ENCODE data around the gene SIN3A.

The SIN3A gene

GRCh38 chr15:75380773-75381172, 70.7 kb downstream of the SIN3A start:
- no peak for DNase-seq (ENCODE audit: low spot score)

- DNase-seq (ENCODE audit: low spot score): no peak
These were observed 79.4 kb downstream of the SIN3A start for GRCh38 chr15:75371901-75372688.

- no peak for DNase-seq (ENCODE audit: low spot score)
These were observed 80.0 kb downstream of the SIN3A start for GRCh38 chr15:75371486-75371885.

GRCh38 chr15:75369897-75370581, 81.5 kb downstream of the SIN3A start:
- DNase-seq (ENCODE audit: low spot score): no peak

- no peak for DNase-seq (ENCODE audit: low spot score)
These were observed 82.7 kb downstream of the SIN3A start for GRCh38 chr15:75368689-75369239.

- peak; percentile 95 for DNase-seq (ENCODE audit: low spot score)
These were observed 83.4 kb downstream of the SIN3A start, which contains the start of gene MAN2C1 for GRCh38 chr15:75367913-75368688. TSS of gene MAN2C1 (minus strand) at chr15:75368607. CDS start at chr15:75368583, 24 bp downstream.

GRCh38 chr15:75367406-75367912, 84.0 kb downstream of the SIN3A start:
- no peak for DNase-seq (ENCODE audit: low spot score)

GRCh38 chr15:75367006-75367405, 84.5 kb downstream of the SIN3A start:
- no peak for DNase-seq (ENCODE audit: low spot score)

GRCh38 chr15:75366163-75366562, 85.3 kb downstream of the SIN3A start:
- DNase-seq (ENCODE audit: low spot score): no peak

- no peak for DNase-seq (ENCODE audit: low spot score)
These were observed 86.6 kb downstream of the SIN3A start for GRCh38 chr15:75364881-75365280.

GRCh38 chr15:75363786-75364185, 87.7 kb downstream of the SIN3A start:
- no peak for DNase-seq (ENCODE audit: low spot score)

- no peak for DNase-seq (ENCODE audit: low spot score)
These were observed 88.7 kb downstream of the SIN3A start for GRCh38 chr15:75362642-75363249.

- no peak for DNase-seq (ENCODE audit: low spot score)
These were observed 89.4 kb downstream of the SIN3A start for GRCh38 chr15:75361989-75362641.

- no peak for DNase-seq (ENCODE audit: low spot score)
These were observed 90.0 kb downstream of the SIN3A start for GRCh38 chr15:75361361-75361988.

- no peak for DNase-seq (ENCODE audit: low spot score)
These were observed 90.6 kb downstream of the SIN3A start for GRCh38 chr15:75360856-75361255.

GRCh38 chr15:75360391-75360790, 91.1 kb downstream of the SIN3A start:
- no peak for DNase-seq (ENCODE audit: low spot score)

GRCh38 chr15:75359537-75360250, 91.8 kb downstream of the SIN3A start:
- DNase-seq (ENCODE audit: low spot score): no peak

- no peak for DNase-seq (ENCODE audit: low spot score)
These were observed 92.5 kb downstream of the SIN3A start for GRCh38 chr15:75358771-75359536.

GRCh38 chr15:75357976-75358673, 93.4 kb downstream of the SIN3A start:
- no peak for DNase-seq (ENCODE audit: low spot score)
